H9 (cell line): ENCODE measurements around the gene SLC35E3. TPM values are rescaled to one million over a fixed set of nuclear protein-coding genes. Genes with fewer than 3 reads are reported as not detected.
A peak's percentile ranks its signal among the peaks of the same experiment; 100 is the strongest.

Experiments used
- DNase-seq: peaks from one replicate; pipeline ENCODE4 v3.0.0-alpha.2; 2017
- H2AFZ ChIP-seq: one replicate; pipeline ENCODE4 v1.6.1; 2013; ENCODE audit warnings: mild to moderate bottlenecking, low read length, control low read depth, moderate library complexity
- H2AK5ac ChIP-seq: 2 replicates; pipeline ENCODE4 v1.6.1; 2013; ENCODE audit warnings: low read length, control low read depth, mixed read lengths; ENCODE audit not compliant: insufficient read length
- H2BK120ac ChIP-seq: one replicate; pipeline ENCODE4 v1.6.1; 2013; ENCODE audit warnings: low read depth, mild to moderate bottlenecking, low read length, control low read depth, inconsistent platforms; ENCODE audit not compliant: poor library complexity, severe bottlenecking
- H2BK12ac ChIP-seq: 2 replicates; pipeline ENCODE4 v1.6.1; 2013; ENCODE audit warnings: low read length, control low read depth, mixed read lengths, low read depth; ENCODE audit not compliant: insufficient read length
- H2BK15ac ChIP-seq: 2 replicates; pipeline ENCODE4 v1.6.1; 2013; ENCODE audit warnings: low read depth, low read length, control low read depth
- H2BK20ac ChIP-seq: one replicate; pipeline ENCODE4 v1.6.1; 2013; ENCODE audit warnings: low read depth, mild to moderate bottlenecking, low read length, control low read depth, inconsistent platforms; ENCODE audit not compliant: poor library complexity, severe bottlenecking
- H2BK5ac ChIP-seq: 2 replicates; pipeline ENCODE4 v1.6.1; 2013; ENCODE audit warnings: low read length, control low read depth, mixed read lengths; ENCODE audit not compliant: insufficient read length
- H3K14ac ChIP-seq: 2 replicates; pipeline ENCODE4 v1.6.1; 2013; ENCODE audit warnings: low read length, control low read depth; ENCODE audit not compliant: insufficient read depth
- H3K18ac ChIP-seq: 2 replicates; pipeline ENCODE4 v1.6.1; 2013; ENCODE audit warnings: low read depth, mild to moderate bottlenecking, mixed read lengths, low read length, control low read depth; ENCODE audit not compliant: insufficient read length
- H3K23ac ChIP-seq: 2 replicates; pipeline ENCODE4 v1.6.1; 2013; ENCODE audit warnings: low read length, control low read depth, mixed read lengths, low read depth; ENCODE audit not compliant: insufficient read length
- H3K23me2 ChIP-seq: 2 replicates; pipeline ENCODE4 v1.6.1; 2013; ENCODE audit warnings: low read depth, mild to moderate bottlenecking, mixed read lengths, low read length, control low read depth; ENCODE audit not compliant: insufficient read length, poor library complexity, severe bottlenecking
- H3K27ac ChIP-seq: 2 replicates; pipeline ENCODE4 v1.5.1; 2013; ENCODE audit warnings: low read length, control low read depth, mixed read lengths, low read depth; ENCODE audit not compliant: insufficient read length
- H3K27me3 ChIP-seq: 2 replicates; pipeline ENCODE4 v1.6.1; 2013; ENCODE audit warnings: low read length, control low read depth, inconsistent platforms; ENCODE audit not compliant: insufficient read depth
- H3K4ac ChIP-seq: 2 replicates; pipeline ENCODE4 v1.6.1; 2013; ENCODE audit warnings: low read depth, mild to moderate bottlenecking, control low read depth, inconsistent platforms, low read length, moderate library complexity
- H3K4me1 ChIP-seq: 2 replicates; pipeline ENCODE4 v1.6.1; 2013; ENCODE audit warnings: low read length, control low read depth, inconsistent platforms; ENCODE audit not compliant: insufficient read depth
- H3K4me2 ChIP-seq: 2 replicates; pipeline ENCODE4 v1.6.1; 2013; ENCODE audit warnings: low read length, control low read depth, mixed read lengths; ENCODE audit not compliant: insufficient read length, insufficient read depth
- H3K56ac ChIP-seq: 2 replicates; pipeline ENCODE4 v1.6.1; 2013; ENCODE audit warnings: low read depth, mild to moderate bottlenecking, mixed read lengths, low read length, control low read depth; ENCODE audit not compliant: insufficient read length
- H3K79me1 ChIP-seq: 2 replicates; pipeline ENCODE4 v1.6.1; 2013; ENCODE audit warnings: low read depth, mild to moderate bottlenecking, moderate library complexity, low read length, control low read depth, inconsistent platforms; ENCODE audit not compliant: insufficient read depth, poor library complexity, severe bottlenecking
- H3K79me2 ChIP-seq: 2 replicates; pipeline ENCODE4 v1.6.1; 2013; ENCODE audit warnings: low read length, control low read depth, inconsistent platforms; ENCODE audit not compliant: insufficient read depth
- H3K9ac ChIP-seq: 2 replicates; pipeline ENCODE4 v1.6.1; 2013; ENCODE audit warnings: low read length, control low read depth, mixed read lengths; ENCODE audit not compliant: insufficient read length; ENCODE audit errors: extremely low read depth
- H3K9me3 ChIP-seq: one replicate; pipeline ENCODE4 v1.6.1; 2013; ENCODE audit warnings: low read depth, low read length, inconsistent platforms; ENCODE audit not compliant: control insufficient read depth
- H3T11ph ChIP-seq: one replicate; pipeline ENCODE4 v1.6.1; 2013; ENCODE audit warnings: mild to moderate bottlenecking, low read length, control low read depth, inconsistent platforms
- H4K20me1 ChIP-seq: one replicate; pipeline ENCODE4 v1.6.1; 2013; ENCODE audit not compliant: control insufficient read depth, insufficient read length, insufficient read depth
- H4K5ac ChIP-seq: 2 replicates; pipeline ENCODE4 v1.6.1; 2013; ENCODE audit warnings: low read depth, mild to moderate bottlenecking, mixed read lengths, low read length, control low read depth; ENCODE audit not compliant: insufficient read length
- H4K8ac ChIP-seq: replicated peaks from 2 replicates; pipeline ENCODE4 v1.6.1; 2013; ENCODE audit warnings: low read length, control low read depth, mixed read lengths, low read depth; ENCODE audit not compliant: insufficient read length
- H4K91ac ChIP-seq: 2 replicates; pipeline ENCODE4 v1.6.1; 2013; ENCODE audit warnings: low read depth, mild to moderate bottlenecking, moderate library complexity, mixed read lengths, low read length, control low read depth; ENCODE audit not compliant: insufficient read length
- H3K27ac Mint-ChIP-seq, 3 experiments: 2 replicates in 2 of 3; 3 replicates in 1 of 3; pipeline ENCODE4 v1.8.0; 2020 to 2021; ENCODE audit warnings: mixed read lengths in 3 of 3, mild to moderate bottlenecking in 1 of 3, moderate library complexity in 1 of 3
- H3K27me3 Mint-ChIP-seq: 2 replicates; pipeline ENCODE4 v1.8.0; 2021; ENCODE audit warnings: low read depth, mild to moderate bottlenecking, moderate library complexity, mixed read lengths
- H3K36me3 Mint-ChIP-seq, 3 experiments: 2 replicates in 2 of 3; 3 replicates in 1 of 3; pipeline ENCODE4 v1.8.0; 2020 to 2021; ENCODE audit warnings: low read depth in 3 of 3, mixed read lengths in 3 of 3; ENCODE audit not compliant: insufficient read depth in 1 of 3
- H3K4me1 Mint-ChIP-seq, 2 experiments: 2 replicates each; pipeline ENCODE4 v1.8.0; 2020; ENCODE audit warnings: mixed read lengths in 2 of 2
- H3K4me3 Mint-ChIP-seq, 2 experiments: 2 replicates in 1 of 2; 3 replicates in 1 of 2; pipeline ENCODE4 v1.8.0; 2020 to 2021; ENCODE audit warnings: mild to moderate bottlenecking in 2 of 2, mixed read lengths in 2 of 2, moderate library complexity in 1 of 2
- H3K9me3 Mint-ChIP-seq, 2 experiments: 2 replicates in 1 of 2; 3 replicates in 1 of 2; pipeline ENCODE4 v1.8.0; 2020; ENCODE audit warnings: mild to moderate bottlenecking in 2 of 2, mixed read lengths in 2 of 2, moderate library complexity in 1 of 2
- WGBS: extraction: QIAGEN DNeasy Blood & Tissue Kit; methylation state at CpG from one replicate; pipeline ENCODE4 v1.1.7; 2013; ENCODE audit warnings: missing lambda C conversion rate, low lambda C conversion rate, mixed read lengths; ENCODE audit not compliant: insufficient read length; ENCODE audit errors: extremely low coverage; 5-methylcytosine and 5-hydroxymethylcytosine counted together
- total RNA-seq: library from RNA; stranded (reverse); gene quantifications from 2 replicates; pipeline ENCODE4 v1.2.1, GENCODE V29; 2021
- TF ChIP-seq, protein P1 (sequence below): fragments of 200-600 bp; sonication (generic); conservative IDR thresholded peaks from 3 replicates; pipeline ENCODE4 v1.8.0; 2021; ENCODE audit warnings: antibody characterized with exemption, mild to moderate bottlenecking

Gene SLC35E3
- total RNA-seq, 1 experiment from 2014 or later, result 17.9 TPM

DNA sequence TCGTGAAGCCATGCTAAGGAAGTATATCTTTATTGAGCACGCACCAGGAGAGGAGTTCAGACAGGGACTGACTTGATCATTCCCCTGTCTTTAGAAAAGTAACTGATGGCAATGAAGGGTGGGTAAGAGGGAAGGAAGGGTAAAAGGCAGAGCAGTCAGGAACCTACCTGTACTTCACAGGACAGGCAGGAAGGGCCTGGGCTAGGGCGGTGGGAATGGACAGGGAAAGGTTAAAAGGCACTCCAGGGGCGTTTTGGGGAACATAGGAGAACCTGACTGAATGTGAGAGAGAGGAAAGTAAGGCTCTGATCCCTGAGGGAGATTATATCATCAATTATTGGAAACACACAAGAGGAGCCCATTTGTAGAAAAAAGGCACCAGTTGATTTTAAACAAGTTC lies 3.9 kb downstream of the SLC35E3 start:
- H2AK5ac ChIP-seq, result no peak overlapping the region
- H3K4ac ChIP-seq, result no peak overlapping the region
- Mint-ChIP-seq H3K27me3 (no peaks in the 10 kb centered on the region), H3K9me3 (no peaks in the 10 kb centered on the region), H3K27ac (peak overlapping the region in 1 of 3 experiments; percentile 22; a peak in 2 of 7 replicates), H3K4me3 (no peak overlapping the region), H3K4me1 (peaks cover 12 to 17% of the 10 kb centered on the region in 2 experiments), H3K36me3 (peaks cover 11 to 41% (median 38%) of the 10 kb centered on the region in 3 experiments; a peak in 6 of 7 replicates)
- DNase-seq, result no peak
- no peak overlapping the region for H2AFZ ChIP-seq
- no peak overlapping the region for H3K56ac ChIP-seq
- H4K20me1 ChIP-seq, result no peaks in the 10 kb centered on the region
- no peak overlapping the region for H2BK120ac ChIP-seq
- H4K8ac ChIP-seq, result no peak overlapping the region
- no peak overlapping the region for H2BK15ac ChIP-seq
- no peaks in the 10 kb centered on the region for H3K79me1 ChIP-seq
- H3K14ac ChIP-seq, result no peak overlapping the region
- H3K9ac ChIP-seq, result no peak overlapping the region
- TF ChIP-seq, protein P1, sequence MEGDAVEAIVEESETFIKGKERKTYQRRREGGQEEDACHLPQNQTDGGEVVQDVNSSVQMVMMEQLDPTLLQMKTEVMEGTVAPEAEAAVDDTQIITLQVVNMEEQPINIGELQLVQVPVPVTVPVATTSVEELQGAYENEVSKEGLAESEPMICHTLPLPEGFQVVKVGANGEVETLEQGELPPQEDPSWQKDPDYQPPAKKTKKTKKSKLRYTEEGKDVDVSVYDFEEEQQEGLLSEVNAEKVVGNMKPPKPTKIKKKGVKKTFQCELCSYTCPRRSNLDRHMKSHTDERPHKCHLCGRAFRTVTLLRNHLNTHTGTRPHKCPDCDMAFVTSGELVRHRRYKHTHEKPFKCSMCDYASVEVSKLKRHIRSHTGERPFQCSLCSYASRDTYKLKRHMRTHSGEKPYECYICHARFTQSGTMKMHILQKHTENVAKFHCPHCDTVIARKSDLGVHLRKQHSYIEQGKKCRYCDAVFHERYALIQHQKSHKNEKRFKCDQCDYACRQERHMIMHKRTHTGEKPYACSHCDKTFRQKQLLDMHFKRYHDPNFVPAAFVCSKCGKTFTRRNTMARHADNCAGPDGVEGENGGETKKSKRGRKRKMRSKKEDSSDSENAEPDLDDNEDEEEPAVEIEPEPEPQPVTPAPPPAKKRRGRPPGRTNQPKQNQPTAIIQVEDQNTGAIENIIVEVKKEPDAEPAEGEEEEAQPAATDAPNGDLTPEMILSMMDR, result no peak
- no peak overlapping the region for H3K27ac ChIP-seq
- no peaks in the 10 kb centered on the region for H3K27me3 ChIP-seq
- no peak overlapping the region for H2BK12ac ChIP-seq
- H3K4me1 ChIP-seq, result no peaks in the 10 kb centered on the region
- no peak overlapping the region for H3K23ac ChIP-seq
- no peak overlapping the region for H4K91ac ChIP-seq
- H2BK5ac ChIP-seq, result no peak overlapping the region
- no peaks in the 10 kb centered on the region for H3K9me3 ChIP-seq
- WGBS, result no CpG with 5 or more reads among the region's 4 CpGs
- H2BK20ac ChIP-seq, result no peak overlapping the region
- H3K79me2 ChIP-seq, result no peaks in the 10 kb centered on the region
- no peak overlapping the region for H3K18ac ChIP-seq
- H3K23me2 ChIP-seq, result peaks cover 6% of the 10 kb centered on the region
- H4K5ac ChIP-seq, result no peak overlapping the region
- H3K4me2 ChIP-seq, result no peak overlapping the region
- H3T11ph ChIP-seq, result no peak overlapping the region
